ENCODE results near the gene BROX. TPM values are rescaled to one million over a fixed set of nuclear protein-coding genes. Genes with fewer than 3 reads are reported as not detected.

The BROX gene
- total and polyA plus RNA-seq, 4 donors: 6.0 to 28.3 (median 14.4) TPM

- WGBS: 96% methylated on average over 2 of the region's 2 CpGs
- TF ChIP-seq RXRA (IDR thresholded peaks at IDR 0.05) (no peak), NR2F2 (IDR thresholded peaks at IDR 0.05) (no peak), CTCF (IDR thresholded peaks at IDR 0.05; ENCODE audit: low read depth, low read length, missing input control) (no peak), EGR1 (IDR thresholded peaks at IDR 0.05; ENCODE audit: low read depth in 2 of 2) (no peak)
- H3K36me3 ChIP-seq (ENCODE audit: control insufficient read depth in 4 of 4, insufficient read depth in 3 of 4, low read depth in 1 of 4, low read length in 3 of 4): peaks cover 0 to 2% (median 0%) of the 10 kb centered on the region in 4 donors
- DNase-seq (ENCODE audit: low spot score): no peak
- H3K9me3 ChIP-seq (ENCODE audit: control insufficient read depth in 4 of 4, low read length in 3 of 4): no peaks in the 10 kb centered on the region
- H3K4me3 ChIP-seq (ENCODE audit: low read depth in 1 of 3, low read length in 3 of 3): no peak overlapping the region
- H3K4me1 ChIP-seq (ENCODE audit: control insufficient read depth in 4 of 4, insufficient read depth in 4 of 4, low read length in 3 of 4): no peaks in the 10 kb centered on the region
- no peak overlapping the region for H3K9ac ChIP-seq (ENCODE audit: low read depth in 1 of 2, low read length in 2 of 2)
- no peaks in the 10 kb centered on the region for H3K27me3 ChIP-seq (ENCODE audit: control insufficient read depth in 4 of 4, insufficient read depth in 4 of 4, low read length in 3 of 4)
- no peak overlapping the region for H3K27ac ChIP-seq (ENCODE audit: low read depth in 1 of 2, low read length in 2 of 2)
These were observed 15.2 kb upstream of the BROX start for GRCh38 chr1:222697203-222697602.

- Histone ChIP-seq H3K27ac (ENCODE audit: low read depth in 1 of 2, low read length in 2 of 2) (no peak overlapping the region), H3K4me3 (ENCODE audit: low read depth in 1 of 3, low read length in 3 of 3) (no peak overlapping the region), H3K27me3 (ENCODE audit: control insufficient read depth in 4 of 4, insufficient read depth in 4 of 4, low read length in 3 of 4) (no peaks in the 10 kb centered on the region), H3K4me1 (ENCODE audit: control insufficient read depth in 4 of 4, insufficient read depth in 4 of 4, low read length in 3 of 4) (no peaks in the 10 kb centered on the region), H3K9me3 (ENCODE audit: control insufficient read depth in 4 of 4, low read length in 3 of 4) (no peaks in the 10 kb centered on the region), H3K36me3 (ENCODE audit: control insufficient read depth in 4 of 4, insufficient read depth in 3 of 4, low read depth in 1 of 4, low read length in 3 of 4) (peaks cover 0 to 2% (median 0%) of the 10 kb centered on the region in 4 donors), H3K9ac (ENCODE audit: low read depth in 1 of 2, low read length in 2 of 2) (no peak overlapping the region)
- no peak for DNase-seq (ENCODE audit: low spot score)
- 85% methylated on average over 2 of the region's 2 CpGs for WGBS
- TF ChIP-seq TAF1 (conservative IDR thresholded peaks at IDR 0.05): no peak
- TF ChIP-seq EGR1 (IDR thresholded peaks at IDR 0.05; ENCODE audit: low read depth in 2 of 2): no peak
- no peak for TF ChIP-seq ZBTB33 (IDR thresholded peaks at IDR 0.05)
- TF ChIP-seq RAD21 (IDR thresholded peaks at IDR 0.05): no peak
- TF ChIP-seq FOXA1 (IDR thresholded peaks at IDR 0.05): no peak
- TF ChIP-seq YY1 (IDR thresholded peaks at IDR 0.05): no peak
- TF ChIP-seq CTCF (IDR thresholded peaks at IDR 0.05; ENCODE audit: low read depth, low read length, missing input control): no peak
These were observed 14.5 kb upstream of the BROX start for GRCh38 chr1:222697826-222698225.

GRCh38 chr1:222702210-222702609, 10.2 kb upstream of the BROX start:
- no peaks in the 10 kb centered on the region for H3K9me3 ChIP-seq (ENCODE audit: control insufficient read depth in 4 of 4, low read length in 3 of 4)
- no peaks in the 10 kb centered on the region for H3K27me3 ChIP-seq (ENCODE audit: control insufficient read depth in 4 of 4, insufficient read depth in 4 of 4, low read length in 3 of 4)
- no peak overlapping the region for H3K27ac ChIP-seq (ENCODE audit: low read depth in 1 of 2, low read length in 2 of 2)
- DNase-seq (ENCODE audit: low spot score): no peak
- no peaks in the 10 kb centered on the region for H3K4me1 ChIP-seq (ENCODE audit: control insufficient read depth in 4 of 4, insufficient read depth in 4 of 4, low read length in 3 of 4)
- H3K4me3 ChIP-seq (ENCODE audit: low read depth in 1 of 3, low read length in 3 of 3): no peak overlapping the region
- no peaks in the 10 kb centered on the region for H3K36me3 ChIP-seq (ENCODE audit: control insufficient read depth in 4 of 4, insufficient read depth in 3 of 4, low read depth in 1 of 4, low read length in 3 of 4)
- TF ChIP-seq RAD21 (IDR thresholded peaks at IDR 0.05): no peak
- TF ChIP-seq FOXA2 (IDR thresholded peaks at IDR 0.05): no peak
- TF ChIP-seq EGR1 (IDR thresholded peaks at IDR 0.05; ENCODE audit: low read depth in 2 of 2): no peak
- WGBS: 83% methylated on average over 4 of the region's 4 CpGs
- no peak overlapping the region for H3K9ac ChIP-seq (ENCODE audit: low read depth in 1 of 2, low read length in 2 of 2)
